GM12872 (cell line): ENCODE data around the gene MZT2B.
A peak's percentile ranks its signal among the peaks of the same experiment; 100 is the strongest.
"Not testable (repeated sequence)": the region's sequence is repeated elsewhere in the genome, so short reads cannot be mapped to it uniquely, and the experiment has no call there.

Source experiments
- TF ChIP-seq, protein P1 (sequence below): IDR thresholded peaks from 3 replicates; pipeline ENCODE4 v1.5.1; 2011; ENCODE audit warnings: low read depth, mild to moderate bottlenecking, low read length, moderate library complexity; ENCODE audit not compliant: insufficient read depth

Gene MZT2B, protein sequence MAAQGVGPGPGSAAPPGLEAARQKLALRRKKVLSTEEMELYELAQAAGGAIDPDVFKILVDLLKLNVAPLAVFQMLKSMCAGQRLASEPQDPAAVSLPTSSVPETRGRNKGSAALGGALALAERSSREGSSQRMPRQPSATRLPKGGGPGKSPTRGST

DNA sequence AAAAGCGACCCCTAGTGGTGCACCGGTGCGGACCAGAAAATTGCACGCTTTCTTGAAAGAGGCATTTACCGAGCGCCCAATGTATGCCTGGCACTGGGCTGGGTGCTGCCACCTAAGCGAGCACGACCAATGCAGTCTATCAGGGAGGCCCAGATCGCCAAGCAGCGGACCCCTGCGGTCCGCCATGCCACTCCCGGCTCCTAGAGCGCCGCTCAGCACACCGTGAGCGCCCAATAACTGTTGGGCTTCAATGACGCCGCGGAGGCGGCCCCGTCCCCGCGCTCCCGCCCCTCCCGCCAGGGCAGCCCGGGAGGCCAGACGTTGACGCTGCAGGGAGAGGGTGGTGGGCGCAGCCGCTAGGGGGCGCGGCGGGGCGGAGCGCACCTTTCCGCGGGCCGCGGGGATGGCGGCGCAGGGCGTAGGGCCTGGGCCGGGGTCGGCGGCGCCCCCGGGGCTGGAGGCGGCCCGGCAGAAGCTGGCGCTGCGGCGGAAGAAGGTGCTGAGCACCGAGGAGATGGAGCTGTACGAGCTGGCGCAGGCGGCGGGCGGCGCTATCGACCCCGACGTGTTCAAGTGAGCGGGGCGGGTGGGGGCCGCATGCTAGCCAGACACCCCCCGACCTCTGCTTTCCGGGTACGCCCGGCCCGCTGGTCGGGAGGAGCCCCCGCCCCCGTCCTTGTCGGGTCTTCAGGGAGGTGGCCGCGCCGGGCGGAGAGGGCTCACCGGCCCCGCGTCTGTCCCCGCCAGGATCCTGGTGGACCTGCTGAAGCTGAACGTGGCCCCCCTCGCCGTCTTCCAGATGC lies at the start of gene MZT2B:
Gene MZT2B, plus strand, starts transcription at position 383 of the 803 bp plus-strand sequence. Its CDS starts 21 bp downstream, at position 404.
- TF ChIP-seq, protein P1, sequence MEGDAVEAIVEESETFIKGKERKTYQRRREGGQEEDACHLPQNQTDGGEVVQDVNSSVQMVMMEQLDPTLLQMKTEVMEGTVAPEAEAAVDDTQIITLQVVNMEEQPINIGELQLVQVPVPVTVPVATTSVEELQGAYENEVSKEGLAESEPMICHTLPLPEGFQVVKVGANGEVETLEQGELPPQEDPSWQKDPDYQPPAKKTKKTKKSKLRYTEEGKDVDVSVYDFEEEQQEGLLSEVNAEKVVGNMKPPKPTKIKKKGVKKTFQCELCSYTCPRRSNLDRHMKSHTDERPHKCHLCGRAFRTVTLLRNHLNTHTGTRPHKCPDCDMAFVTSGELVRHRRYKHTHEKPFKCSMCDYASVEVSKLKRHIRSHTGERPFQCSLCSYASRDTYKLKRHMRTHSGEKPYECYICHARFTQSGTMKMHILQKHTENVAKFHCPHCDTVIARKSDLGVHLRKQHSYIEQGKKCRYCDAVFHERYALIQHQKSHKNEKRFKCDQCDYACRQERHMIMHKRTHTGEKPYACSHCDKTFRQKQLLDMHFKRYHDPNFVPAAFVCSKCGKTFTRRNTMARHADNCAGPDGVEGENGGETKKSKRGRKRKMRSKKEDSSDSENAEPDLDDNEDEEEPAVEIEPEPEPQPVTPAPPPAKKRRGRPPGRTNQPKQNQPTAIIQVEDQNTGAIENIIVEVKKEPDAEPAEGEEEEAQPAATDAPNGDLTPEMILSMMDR = peak; percentile 62

DNA sequence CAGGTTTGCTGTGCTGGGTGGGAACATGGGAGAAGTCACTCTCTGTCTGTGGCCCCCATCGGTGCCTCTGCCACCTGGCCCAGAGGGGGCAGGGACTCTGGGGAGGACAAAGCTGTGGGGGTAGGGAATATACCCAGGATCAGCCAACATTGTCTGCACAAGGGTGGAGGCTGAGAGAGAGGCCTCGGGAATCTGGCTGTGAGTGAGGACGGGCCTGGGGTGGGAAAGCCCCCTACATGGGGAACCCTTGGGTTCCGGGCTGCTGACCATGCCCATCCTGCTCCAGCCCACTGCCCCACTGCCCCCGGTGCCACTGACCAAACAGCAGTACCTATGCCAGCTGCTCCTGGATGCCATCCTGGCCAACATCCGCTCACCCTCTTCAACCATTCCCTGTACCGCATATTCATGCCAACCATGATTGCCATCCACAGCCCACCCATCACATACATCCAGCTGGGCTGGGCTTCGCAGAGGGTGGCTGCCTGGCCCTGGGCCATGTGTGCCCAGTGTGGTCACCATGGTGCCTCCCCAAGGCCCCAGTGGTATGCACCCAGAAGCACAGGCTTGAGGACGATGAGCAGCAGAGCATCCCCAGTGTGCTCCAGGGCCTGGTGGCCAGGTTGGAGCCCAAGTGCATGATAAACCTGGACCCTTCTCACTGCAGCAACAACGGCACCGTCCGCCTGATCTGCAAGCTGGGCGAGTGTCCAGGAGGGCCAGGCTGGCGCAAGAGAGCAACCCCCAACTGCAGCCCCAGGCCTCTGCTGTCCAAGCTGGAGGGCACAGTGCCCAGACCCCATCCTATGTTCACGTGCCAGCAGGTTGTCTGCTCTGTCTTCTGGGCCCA lies 46.1 kb upstream of the MZT2B start:
- TF ChIP-seq, protein P1 = no peak

DNA sequence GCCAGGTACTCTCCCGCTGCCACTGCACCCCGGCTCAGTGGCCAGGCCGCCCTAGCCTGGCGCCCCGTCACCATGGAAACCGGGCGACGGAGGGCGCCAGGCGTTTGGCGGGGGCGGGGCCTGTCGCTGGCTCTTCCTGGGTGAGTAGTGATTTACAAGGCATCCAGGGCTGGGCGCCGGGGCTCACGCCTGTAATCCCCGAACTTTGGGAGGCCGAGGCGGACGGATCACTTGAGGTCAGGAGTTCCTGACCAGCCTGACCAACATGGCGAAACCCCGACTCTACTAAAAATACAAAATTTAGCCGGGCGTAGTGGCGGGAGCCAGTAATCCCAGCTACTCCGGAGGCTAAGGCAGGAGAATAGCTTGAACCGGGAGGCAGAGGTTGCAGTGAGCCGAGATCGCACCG lies 37.1 kb upstream of the MZT2B start, which contains the start of gene CCDC74B:
Gene CCDC74B, minus strand, starts transcription at position 107 of the 409 bp plus-strand sequence. CDS start 116 bp downstream, outside the sequence.
- TF ChIP-seq, protein P1 = not testable (repeated sequence)

DNA sequence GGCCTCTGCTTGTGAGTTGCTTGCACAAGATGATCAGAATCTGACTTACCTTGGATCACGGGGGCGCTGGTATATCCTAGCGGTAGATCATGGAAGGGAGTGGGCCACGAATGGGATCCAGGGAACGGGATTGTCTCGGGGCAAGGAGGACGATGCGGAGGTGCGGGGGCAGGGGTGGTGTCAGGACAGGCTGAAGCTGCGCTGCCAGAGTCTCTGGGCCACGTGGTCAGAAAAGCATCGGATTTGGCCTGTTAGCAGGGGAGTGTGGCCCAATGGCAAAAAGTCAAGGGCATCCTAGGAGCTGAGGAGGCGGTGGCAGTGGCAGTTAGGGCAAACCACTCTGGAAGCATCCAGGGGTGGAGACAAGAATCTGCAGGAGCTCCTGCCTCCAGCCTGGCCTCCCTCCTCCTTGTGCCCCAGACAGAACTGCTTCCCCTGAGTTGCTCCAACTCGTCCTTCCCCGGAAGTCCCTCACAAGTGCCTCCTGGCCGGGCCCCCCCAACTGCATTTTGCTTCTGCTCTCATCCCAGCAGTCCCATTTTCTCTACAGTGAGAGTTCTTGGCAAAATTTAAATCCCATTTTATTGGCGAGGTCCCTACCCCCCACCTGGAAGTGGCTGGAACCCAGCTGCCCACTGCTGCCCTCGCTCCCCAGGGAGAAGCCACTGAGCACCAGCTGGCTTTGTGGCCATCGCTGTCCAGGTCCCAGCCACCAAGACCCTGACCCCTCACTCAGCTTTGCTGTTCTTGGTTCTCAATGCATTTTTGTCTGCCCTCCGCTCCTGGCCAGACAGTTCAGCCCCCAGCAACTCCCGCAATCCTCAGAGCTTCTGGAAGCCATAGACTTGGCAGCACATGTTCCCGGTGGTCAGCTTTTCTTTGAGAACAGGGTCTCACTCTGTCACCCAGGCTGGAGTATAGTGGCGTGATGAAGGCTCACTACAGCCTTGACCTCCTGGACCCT lies 31.6 kb upstream of the MZT2B start:
- TF ChIP-seq, protein P1 = no peak

DNA sequence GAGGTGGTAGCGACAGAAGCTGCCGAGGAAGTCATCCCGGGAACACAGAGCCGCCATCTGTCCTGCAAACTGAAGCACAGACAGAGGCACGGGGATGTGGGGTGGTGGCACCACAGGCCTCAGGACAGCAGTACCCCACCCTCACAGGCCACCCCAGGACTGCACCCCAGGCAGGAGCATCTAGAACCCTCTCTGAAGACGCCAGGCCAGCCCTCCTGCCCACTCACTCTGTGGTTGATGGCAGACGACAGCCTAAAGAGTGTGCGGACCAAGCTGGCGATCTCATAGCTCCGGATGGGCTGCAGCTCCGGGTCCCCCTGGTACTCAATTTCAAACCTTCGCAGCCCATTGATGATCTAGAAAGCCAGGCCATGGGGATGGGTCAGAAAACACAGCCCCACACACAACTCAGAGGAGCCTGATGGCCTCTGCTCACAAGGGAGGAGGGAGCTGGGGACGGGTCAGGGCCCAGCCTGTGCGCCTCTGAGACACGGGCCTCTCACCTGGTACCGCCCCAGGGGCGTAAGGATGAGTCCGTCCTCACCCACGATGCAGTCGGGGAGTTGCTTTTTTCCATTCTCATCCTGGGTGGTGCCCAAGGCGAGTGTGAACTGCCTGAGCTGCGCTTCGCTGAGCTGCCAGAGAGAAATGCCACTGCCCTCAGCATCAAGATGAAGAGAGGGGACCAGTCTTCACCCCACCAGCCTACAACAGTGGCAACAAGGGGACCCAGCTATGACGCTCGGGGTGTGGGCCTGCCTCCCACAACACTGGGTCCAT lies 29.1 kb upstream of the MZT2B start:
- TF ChIP-seq, protein P1 = no peak
